Central memory CD8-positive, alpha-beta T cell (primary cell): ENCODE data around the gene IL5.
A peak's percentile ranks its signal among the peaks of the same experiment; 100 is the strongest.

Source experiments
- ATAC-seq: fragments of 150-1000 bp; cut with Tn5 transposase; replicated peaks from 2 replicates; pipeline ENCODE4 v1.10.0; 2022; ENCODE audit warnings: mild to moderate bottlenecking, moderate FRiP score, moderate number of reproducible peaks; ENCODE audit not compliant: poor library complexity, severe bottlenecking; ENCODE audit errors: extremely low read depth
- DNase-seq, 2 donors: peaks; one replicate each; pipeline ENCODE4 v3.0.0; 2021; ENCODE audit warnings: low spot score in 2 of 2
- H3K27ac Mint-ChIP-seq: one replicate; pipeline ENCODE4 v1.8.0; 2022; ENCODE audit warnings: low read depth, mild to moderate bottlenecking, moderate library complexity, mixed read lengths
- H3K27me3 Mint-ChIP-seq: one replicate; pipeline ENCODE4 v1.8.0; 2022; ENCODE audit warnings: mixed read lengths
- H3K36me3 Mint-ChIP-seq: one replicate; pipeline ENCODE4 v1.8.0; 2022; ENCODE audit warnings: mild to moderate bottlenecking, moderate library complexity, mixed read lengths; ENCODE audit not compliant: insufficient read depth
- H3K4me1 Mint-ChIP-seq: one replicate; pipeline ENCODE4 v1.8.0; 2022; ENCODE audit warnings: mixed read lengths
- H3K4me3 Mint-ChIP-seq: one replicate; pipeline ENCODE4 v1.8.0; 2022; ENCODE audit warnings: mild to moderate bottlenecking, moderate library complexity, mixed read lengths
- H3K9me3 Mint-ChIP-seq: one replicate; pipeline ENCODE4 v1.8.0; 2022; ENCODE audit warnings: mixed read lengths

IL5 gene

DNA sequence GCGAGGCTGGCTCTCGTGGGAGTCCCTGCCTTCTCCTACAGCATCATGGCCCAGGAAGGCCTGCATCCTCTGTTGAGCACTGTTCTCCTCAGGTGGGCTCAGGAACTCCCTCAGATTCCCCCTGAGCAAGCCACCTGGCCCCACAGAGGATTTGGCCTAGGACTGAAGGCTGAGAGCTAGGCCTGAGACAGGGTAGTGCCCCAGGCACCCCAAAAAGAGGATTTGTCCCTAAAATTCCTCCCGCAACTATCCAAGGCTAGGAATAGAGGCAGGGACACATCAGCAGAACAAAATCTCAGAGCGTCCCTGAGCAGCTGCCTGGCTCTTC is 41.7 kb downstream of the IL5 start:
- H3K36me3 Mint-ChIP-seq: peaks cover 4% of the 10 kb centered on the region
- H3K9me3 Mint-ChIP-seq: no peaks in the 10 kb centered on the region
- DNase-seq (no peak), ATAC-seq (no peak)
- peaks cover 40% of the 10 kb centered on the region for H3K4me1 Mint-ChIP-seq
- H3K27ac Mint-ChIP-seq: peak overlapping the region; percentile 44
- no peaks in the 10 kb centered on the region for H3K27me3 Mint-ChIP-seq
- H3K4me3 Mint-ChIP-seq: no peak overlapping the region

DNA sequence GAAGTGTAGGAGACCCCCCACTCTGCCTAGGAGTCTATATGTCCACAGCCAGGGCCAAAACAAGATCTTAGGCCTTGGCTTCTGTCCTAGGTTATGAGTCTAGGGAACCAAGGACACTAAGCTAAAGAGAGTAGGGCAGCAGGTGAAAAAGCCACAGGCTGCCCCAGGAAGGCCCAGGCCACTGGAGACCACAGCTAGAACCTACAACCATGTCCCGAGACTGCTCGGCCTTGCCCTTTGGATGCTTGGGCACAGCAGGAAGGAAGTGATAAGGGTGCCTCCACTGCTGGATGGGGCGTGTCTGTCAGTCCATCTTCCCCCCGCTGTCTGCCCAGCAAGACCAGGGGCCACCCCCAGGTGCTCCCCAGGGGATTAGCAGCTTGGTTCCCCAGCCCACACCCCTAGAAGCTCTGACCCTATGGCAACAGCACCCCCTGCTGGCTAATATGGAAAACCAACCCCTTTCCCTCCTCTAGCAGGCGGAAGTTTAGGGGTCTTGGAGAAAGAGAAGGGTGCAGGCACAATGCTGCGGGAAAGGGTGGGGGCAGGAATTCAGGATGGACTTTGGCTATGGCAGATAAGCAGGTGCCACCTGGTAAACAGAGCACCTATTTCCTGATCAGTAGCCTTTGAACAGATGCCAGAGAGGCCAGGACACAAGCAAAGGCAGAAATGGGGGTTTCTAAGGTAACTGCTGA is 42.2 kb downstream of the IL5 start:
- Mint-ChIP-seq H3K9me3 (no peaks in the 10 kb centered on the region), H3K36me3 (peaks cover 8% of the 10 kb centered on the region), H3K4me3 (no peak overlapping the region), H3K27ac (peak overlapping the region; percentile 44), H3K27me3 (no peaks in the 10 kb centered on the region), H3K4me1 (peaks cover 45% of the 10 kb centered on the region)
- DNase-seq (peak; percentile 66 to 70), ATAC-seq (peak; percentile 26)

DNA sequence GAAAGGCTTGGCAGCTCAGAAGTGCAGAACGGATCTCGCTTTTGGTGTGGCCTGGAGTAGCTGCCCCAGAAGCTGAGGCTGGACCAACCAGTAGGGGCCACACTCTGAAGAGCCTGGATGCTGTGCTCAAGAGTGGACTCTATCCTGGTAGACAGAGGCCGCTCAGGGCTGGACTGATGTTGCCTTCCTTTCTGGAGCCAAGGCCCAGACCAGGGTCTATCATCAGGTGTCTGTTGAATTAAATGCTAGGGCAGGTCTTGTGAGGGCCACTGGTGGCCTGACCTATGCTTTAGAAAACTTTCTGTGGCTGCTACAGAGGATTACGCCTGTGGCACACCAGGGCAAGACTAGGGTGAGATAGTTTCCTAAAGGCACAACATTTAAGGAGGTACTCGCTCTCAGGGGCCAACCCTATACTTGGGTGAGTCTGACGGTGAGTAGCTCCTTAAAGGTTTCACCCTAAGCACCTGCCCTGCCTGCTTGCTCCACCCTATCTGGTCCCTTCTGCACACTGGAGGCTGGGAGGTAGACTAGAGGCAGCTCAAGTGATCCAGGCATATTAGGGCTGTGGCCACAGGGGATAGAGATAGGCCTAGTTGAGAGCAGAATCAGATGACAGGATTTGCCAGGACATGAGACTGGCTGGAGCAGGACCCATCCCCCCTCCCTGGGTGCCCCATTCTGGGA is 42.9 kb downstream of the IL5 start:
- ATAC-seq (no peak), DNase-seq (no peak)
- Mint-ChIP-seq H3K4me3 (no peak overlapping the region), H3K27ac (peak overlapping the region; percentile 44), H3K36me3 (peaks cover 10% of the 10 kb centered on the region), H3K4me1 (peaks cover 48% of the 10 kb centered on the region), H3K9me3 (no peaks in the 10 kb centered on the region), H3K27me3 (no peaks in the 10 kb centered on the region)

DNA sequence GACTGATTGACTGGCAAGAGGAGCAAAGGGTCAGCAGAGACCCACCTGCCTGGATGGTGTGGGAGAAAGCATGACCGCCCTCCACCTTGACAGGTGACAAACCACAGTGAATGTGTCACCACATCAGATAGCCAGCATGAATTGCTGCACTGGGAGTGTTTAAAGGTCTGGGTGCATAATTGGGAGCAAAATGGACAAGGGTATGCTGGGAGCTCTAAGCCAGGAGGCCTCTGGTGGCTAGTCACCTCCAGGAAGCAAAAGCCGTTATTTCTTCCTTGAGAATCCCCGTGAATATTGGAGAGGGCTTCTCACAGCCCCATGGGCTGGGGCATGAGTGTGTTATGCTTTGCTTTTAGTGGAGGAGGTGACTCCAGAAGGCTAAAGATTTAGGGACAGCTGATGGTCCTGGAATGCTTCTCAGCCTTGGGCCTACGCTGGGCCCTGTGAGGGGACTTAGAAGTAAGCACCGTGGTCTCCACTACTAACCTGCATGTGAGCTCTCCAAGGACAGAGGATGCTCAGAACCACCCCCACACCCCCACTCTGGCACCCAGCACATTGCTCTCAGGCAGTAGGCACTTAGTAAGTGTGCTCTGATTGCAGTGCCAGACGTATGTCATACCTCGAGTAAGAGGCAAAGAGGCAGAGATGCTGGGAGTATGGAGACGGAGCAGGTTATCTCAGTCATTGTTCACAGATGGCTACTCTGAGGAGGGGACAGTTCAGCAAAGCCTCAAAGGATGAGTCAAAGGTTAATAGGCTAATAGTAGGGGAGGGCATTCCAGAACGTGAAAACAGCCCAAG is 43.7 kb downstream of the IL5 start:
- ATAC-seq: no peak
- peaks cover 56% of the 10 kb centered on the region for H3K4me1 Mint-ChIP-seq
- no peaks in the 10 kb centered on the region for H3K27me3 Mint-ChIP-seq
- DNase-seq: no peak
- peak overlapping the region; percentile 15 for H3K27ac Mint-ChIP-seq
- no peaks in the 10 kb centered on the region for H3K9me3 Mint-ChIP-seq
- no peak overlapping the region for H3K4me3 Mint-ChIP-seq
- peaks cover 13% of the 10 kb centered on the region for H3K36me3 Mint-ChIP-seq

DNA sequence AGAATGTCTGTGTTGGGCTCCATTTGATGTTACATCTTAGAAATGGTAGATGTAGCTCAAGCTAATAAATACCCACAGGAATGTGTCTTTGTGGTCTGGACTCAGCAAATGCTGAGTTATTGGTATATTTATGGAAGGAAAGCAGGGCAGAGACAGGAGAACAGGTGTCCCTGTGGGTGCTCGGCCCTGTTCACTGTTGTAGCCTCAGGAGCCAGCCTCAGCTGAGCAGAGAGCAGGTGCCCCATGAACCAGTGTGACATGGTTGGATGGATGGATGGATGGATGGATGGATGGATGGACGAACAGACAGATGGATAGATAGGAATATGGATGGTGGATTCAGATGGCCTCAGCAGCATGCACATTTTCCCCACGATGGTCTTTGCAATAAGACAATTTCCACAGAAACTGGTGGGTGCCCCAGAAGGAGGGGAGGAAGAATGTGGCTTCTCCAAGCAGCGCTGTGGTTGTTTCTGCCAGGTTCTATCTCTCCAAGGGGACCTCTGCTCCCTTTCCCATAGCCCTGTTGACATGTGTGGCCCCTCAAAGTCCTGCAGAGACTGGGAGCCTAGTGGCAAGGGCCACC is 44.5 kb downstream of the IL5 start:
- DNase-seq (no peak), ATAC-seq (no peak)
- peaks cover 64% of the 10 kb centered on the region for H3K4me1 Mint-ChIP-seq
- no peaks in the 10 kb centered on the region for H3K27me3 Mint-ChIP-seq
- H3K9me3 Mint-ChIP-seq: no peaks in the 10 kb centered on the region
- H3K36me3 Mint-ChIP-seq: peaks cover 13% of the 10 kb centered on the region
- H3K4me3 Mint-ChIP-seq: no peak overlapping the region
- peak overlapping the region; percentile 15 for H3K27ac Mint-ChIP-seq

DNA sequence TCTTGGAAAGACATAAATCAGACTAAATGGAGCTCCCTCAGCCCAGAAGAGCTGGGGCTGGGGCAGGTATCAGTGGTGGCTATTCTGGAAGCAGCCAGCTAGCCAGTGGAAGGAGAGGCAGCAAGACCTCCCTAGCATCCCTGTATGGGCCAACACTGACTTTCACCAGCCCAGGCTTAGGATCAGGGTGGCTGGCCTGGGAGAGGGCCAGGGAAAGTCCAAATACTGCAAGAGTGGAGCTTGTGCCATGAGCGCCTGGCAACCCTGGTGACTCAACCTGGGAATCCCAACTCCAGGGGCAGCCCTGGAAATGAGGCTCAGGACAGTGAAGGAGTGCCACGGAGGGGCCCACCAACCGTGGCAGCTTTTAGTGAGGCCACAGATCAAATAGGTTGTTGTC is 45.2 kb downstream of the IL5 start:
- ATAC-seq (no peak), DNase-seq (no peak)
- Mint-ChIP-seq H3K4me1 (peaks cover 70% of the 10 kb centered on the region), H3K27me3 (no peaks in the 10 kb centered on the region), H3K4me3 (no peak overlapping the region), H3K9me3 (no peaks in the 10 kb centered on the region), H3K27ac (peak overlapping the region; percentile 84), H3K36me3 (peaks cover 13% of the 10 kb centered on the region)

DNA sequence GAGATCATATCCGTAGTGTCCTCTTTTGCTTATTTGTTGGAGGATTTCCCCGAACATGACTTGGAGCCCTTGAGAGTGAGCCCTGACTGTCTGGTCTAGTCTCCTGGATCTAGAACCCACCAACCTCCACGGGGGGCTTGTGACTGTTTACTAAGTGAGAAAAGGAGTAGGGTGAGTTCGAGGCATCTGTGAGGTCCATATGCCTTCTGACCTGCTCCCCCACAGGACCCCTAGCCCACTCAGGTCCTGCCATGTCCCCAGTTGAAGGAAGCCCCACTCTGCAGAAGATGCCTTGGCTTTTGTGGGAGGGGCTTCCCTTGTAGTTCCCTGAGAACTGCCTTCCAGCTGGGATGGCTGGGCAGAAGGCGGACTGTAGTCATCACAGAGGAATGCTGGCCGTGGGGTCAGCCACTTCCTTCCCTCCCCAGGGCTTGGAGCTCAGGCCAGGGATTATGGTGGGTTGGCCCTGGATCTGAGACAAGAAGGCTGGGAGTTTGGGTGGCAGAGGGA is 45.8 kb downstream of the IL5 start:
- Mint-ChIP-seq H3K27ac (peak overlapping the region; percentile 84), H3K27me3 (no peaks in the 10 kb centered on the region), H3K4me3 (peak overlapping the region; percentile 85), H3K36me3 (peaks cover 13% of the 10 kb centered on the region), H3K4me1 (peaks cover 71% of the 10 kb centered on the region), H3K9me3 (no peaks in the 10 kb centered on the region)
- no peak for ATAC-seq
- no peak for DNase-seq

DNA sequence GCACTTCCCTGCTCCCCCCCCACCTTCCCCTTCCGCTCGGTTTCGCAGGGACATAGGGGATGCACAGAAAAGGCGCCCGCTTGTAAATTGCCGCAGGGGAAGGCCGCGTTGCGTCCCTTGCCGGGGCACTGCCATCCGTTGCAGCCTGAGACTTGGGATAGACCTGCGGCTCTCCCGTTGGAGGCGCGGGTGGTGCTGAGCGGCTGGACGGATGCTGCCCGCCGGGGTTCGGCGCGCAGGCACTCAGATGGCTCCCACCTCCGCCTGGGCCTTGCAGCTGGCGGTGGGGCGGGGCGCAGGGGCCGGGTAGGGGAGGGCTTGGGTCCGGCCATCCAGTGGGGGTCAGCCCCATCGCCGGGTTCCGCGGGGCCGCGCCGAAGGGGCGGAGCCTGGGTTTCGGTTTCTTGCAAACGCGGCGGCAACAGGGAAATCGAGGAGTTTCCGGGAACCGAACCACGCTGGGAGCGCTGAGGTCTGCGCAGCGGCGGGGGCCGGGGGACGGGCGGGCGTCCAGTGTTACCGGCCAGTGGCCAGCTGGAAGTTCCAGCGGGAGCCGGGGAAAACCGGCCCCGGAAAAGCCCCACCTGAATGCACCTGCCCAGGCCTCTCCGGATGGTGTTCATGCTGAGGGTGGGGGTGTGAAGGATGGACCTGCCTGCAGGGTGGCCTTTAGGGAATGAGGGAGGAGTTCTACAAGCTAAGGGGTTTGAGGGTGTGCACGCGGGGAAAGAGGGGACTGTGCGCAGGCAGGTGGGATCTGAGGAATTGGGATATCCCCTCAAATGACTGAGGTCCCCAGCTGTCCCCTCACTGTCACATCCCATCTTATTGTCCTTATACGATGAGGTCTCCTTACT is 46.5 kb downstream of the IL5 start:
- H3K36me3 Mint-ChIP-seq: peaks cover 14% of the 10 kb centered on the region
- ATAC-seq (no peak), DNase-seq (peak in 1 of 2 donors; percentile 24)
- H3K4me1 Mint-ChIP-seq: peaks cover 77% of the 10 kb centered on the region
- peak overlapping the region; percentile 85 for H3K4me3 Mint-ChIP-seq
- H3K9me3 Mint-ChIP-seq: no peaks in the 10 kb centered on the region
- peak overlapping the region; percentile 84 for H3K27ac Mint-ChIP-seq
- no peaks in the 10 kb centered on the region for H3K27me3 Mint-ChIP-seq

DNA sequence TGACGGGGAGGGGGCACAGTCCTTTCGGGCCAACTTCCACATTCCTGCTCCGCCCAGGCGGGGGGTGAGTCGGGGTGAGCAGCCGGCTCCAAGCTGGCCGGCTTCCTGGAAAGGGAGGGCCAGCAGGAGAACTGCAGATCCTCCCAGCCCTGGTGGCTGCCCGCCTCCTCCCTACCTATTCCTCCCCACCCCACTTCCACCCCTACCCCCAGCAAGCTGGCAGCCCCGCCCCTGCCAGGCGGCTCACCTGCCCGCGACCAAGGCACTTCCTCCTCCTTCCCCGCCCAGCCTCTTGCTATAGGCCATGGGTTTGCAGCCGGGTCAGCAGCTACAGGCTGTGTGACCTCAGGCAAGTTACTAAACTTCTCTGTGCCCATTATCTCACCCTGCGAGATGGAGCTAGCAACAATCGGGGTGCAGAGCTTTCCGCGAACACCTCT is 47.1 kb downstream of the IL5 start:
- Mint-ChIP-seq H3K9me3 (no peaks in the 10 kb centered on the region), H3K36me3 (peaks cover 17% of the 10 kb centered on the region)
- peak; percentile 64 to 80 for DNase-seq

DNA sequence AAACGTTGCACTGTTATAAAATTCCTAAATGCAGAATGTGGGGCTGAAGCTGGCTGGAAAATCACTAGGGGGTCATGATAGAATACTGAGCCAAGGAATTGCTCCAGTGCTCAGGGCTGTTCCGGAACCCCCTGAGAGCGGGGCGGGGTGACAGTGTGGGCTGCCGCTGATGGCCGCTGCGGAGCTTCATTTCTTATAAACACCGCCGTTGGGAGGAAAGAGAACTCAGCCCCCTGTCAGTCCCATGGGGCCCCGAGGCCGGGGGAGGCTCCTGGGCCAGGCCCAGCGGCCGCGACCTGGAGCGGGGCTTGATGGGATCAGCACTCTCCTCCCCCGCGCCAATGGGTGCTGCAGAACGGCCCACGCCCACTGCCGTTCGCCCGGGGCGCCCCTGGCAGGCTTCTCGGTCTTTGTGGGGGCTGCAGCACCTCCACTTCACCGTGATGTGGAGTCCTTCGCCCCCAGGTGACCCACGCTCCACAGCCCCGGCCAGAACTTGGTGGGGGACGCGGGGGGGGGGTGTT is 47.6 kb downstream of the IL5 start:
- Mint-ChIP-seq H3K36me3 (peaks cover 20% of the 10 kb centered on the region), H3K9me3 (no peaks in the 10 kb centered on the region), H3K27me3 (no peaks in the 10 kb centered on the region), H3K4me1 (peaks cover 79% of the 10 kb centered on the region), H3K4me3 (peak overlapping the region; percentile 85), H3K27ac (peak overlapping the region; percentile 84)
- ATAC-seq: peak; percentile 24
- DNase-seq: peak; percentile 40 to 48

More for the DNA sequence above, 47.1 kb downstream of the IL5 start:
- ATAC-seq: peak; percentile 66
- Mint-ChIP-seq H3K27ac (peak overlapping the region; percentile 84), H3K27me3 (no peaks in the 10 kb centered on the region), H3K4me1 (peaks cover 81% of the 10 kb centered on the region), H3K4me3 (peak overlapping the region; percentile 85)

DNA sequence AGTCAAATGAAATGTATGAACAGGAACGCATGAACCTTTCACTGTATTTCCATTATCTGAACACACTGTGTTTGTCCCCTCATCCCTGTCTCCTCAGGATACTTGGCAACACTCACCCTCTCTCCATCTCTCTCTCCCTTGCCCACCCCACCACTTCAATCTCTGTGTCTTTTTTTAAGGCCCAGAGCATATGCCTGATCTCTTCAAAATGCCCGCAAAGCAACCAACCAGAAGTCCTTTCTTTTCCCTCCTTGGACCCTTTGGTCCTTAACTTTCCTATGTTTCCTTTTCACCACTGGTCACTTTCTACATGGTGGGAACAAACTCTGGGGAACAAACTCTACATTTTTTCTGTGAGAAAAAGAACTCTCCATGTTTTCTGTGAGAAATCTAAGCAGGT is 49.5 kb downstream of the IL5 start:
- peak overlapping the region; percentile 84 for H3K27ac Mint-ChIP-seq
- peaks cover 65% of the 10 kb centered on the region for H3K4me1 Mint-ChIP-seq
- peaks cover 37% of the 10 kb centered on the region for H3K36me3 Mint-ChIP-seq
- ATAC-seq: no peak
- peak overlapping the region; percentile 36 for H3K4me3 Mint-ChIP-seq
- DNase-seq: no peak
- no peaks in the 10 kb centered on the region for H3K27me3 Mint-ChIP-seq
- H3K9me3 Mint-ChIP-seq: no peaks in the 10 kb centered on the region
